ENCODE results near the gene LIMS1.
A peak's percentile ranks its signal among the peaks of the same experiment; 100 is the strongest.

Gene LIMS1

DNA sequence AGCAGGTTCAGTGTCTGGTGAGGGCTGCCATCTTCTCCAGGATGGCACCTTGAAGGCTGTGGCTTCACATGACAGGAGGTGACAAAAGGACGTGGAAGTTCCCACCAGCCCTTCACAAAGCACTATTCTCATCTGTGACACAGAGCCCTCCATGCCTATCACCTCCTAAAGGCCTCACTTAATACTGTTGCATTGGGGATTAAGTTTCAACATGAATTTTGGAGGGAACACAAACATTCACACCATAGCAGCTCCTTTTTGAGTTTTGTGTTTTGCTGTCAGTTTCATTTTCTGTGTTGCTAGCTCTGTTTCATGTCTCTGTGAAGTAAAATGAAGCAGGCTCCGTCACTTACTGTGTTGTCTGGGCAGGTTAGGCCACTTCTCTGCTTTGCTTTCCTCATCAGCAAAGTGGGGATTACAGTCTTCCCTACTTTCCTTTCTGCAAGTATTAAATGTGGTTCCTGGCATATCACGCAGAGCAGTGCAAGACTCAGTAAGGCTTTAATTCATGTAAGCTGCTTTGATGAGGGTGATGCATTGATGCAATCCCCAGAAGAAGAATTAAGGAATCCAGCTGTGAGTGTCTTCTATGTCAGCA lies 31.6 kb downstream of the LIMS1 start:
- no CpG with 5 or more reads among the region's 3 CpGs for WGBS (ENCODE audit: insufficient coverage, insufficient read length)
- H3K36me3 ChIP-seq (ENCODE audit: control insufficient read depth, insufficient read depth, low read length), result no peaks in the 10 kb centered on the region
- no peak overlapping the region for H3K27ac ChIP-seq (ENCODE audit: low read length)
- no peak overlapping the region for H3K4me3 ChIP-seq (ENCODE audit: low read length)
- no peaks in the 10 kb centered on the region for H3K9me3 ChIP-seq (ENCODE audit: control insufficient read depth, insufficient read depth, low read length)
- no peak for DNase-seq (ENCODE audit: low read depth, low spot score)
- no peaks in the 10 kb centered on the region for H3K4me1 ChIP-seq (ENCODE audit: control insufficient read depth, insufficient read depth, low read length)
- no peaks in the 10 kb centered on the region for H3K27me3 ChIP-seq (ENCODE audit: control insufficient read depth, insufficient read depth, low read length)

DNA sequence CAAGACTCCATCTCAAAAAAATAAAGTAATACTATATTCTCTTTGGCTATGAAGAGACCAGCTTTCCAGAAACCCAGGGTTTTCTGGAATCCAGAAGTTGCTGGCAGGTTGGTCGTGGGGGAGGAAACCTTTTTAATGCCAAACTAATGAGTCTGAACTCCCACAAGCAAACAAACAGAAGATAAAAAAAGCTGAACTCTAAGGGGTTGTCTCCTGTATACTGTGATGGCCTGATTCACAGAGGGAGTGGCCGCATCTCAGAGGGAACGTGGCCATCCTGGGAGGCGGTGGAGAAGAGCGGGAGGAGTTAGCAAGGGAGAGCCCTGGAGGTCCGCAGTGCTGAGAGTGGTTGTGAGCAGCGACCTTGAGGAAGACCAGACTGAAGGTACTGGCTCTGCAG lies 36.1 kb downstream of the LIMS1 start:
- Histone ChIP-seq H3K4me1 (ENCODE audit: control insufficient read depth, insufficient read depth, low read length) (no peaks in the 10 kb centered on the region), H3K36me3 (ENCODE audit: control insufficient read depth, insufficient read depth, low read length) (no peaks in the 10 kb centered on the region), H3K27ac (ENCODE audit: low read length) (no peak overlapping the region), H3K27me3 (ENCODE audit: control insufficient read depth, insufficient read depth, low read length) (no peaks in the 10 kb centered on the region), H3K4me3 (ENCODE audit: low read length) (no peak overlapping the region), H3K9me3 (ENCODE audit: control insufficient read depth, insufficient read depth, low read length) (no peaks in the 10 kb centered on the region)
- no CpG with 5 or more reads among the region's 7 CpGs for WGBS (ENCODE audit: insufficient coverage, insufficient read length)
- DNase-seq (ENCODE audit: low read depth, low spot score), result no peak

DNA sequence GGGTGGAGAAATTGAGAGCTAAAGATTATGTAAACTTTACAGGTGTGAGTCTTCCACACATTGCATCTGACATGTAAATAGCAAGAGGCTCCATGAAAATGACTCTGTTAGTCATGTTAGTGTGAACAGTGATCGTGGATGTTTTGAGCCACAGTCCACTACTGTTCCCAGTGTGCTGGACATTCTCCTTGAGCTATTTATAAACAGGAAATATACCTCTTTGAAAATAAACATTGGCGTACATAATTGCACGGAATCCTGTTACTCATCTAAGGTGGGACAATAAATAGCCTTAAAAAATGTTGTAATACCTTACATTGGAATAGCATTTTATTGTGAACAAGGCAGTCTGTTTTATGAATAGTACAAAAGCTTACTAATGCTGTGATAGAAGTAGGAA lies 37.0 kb downstream of the LIMS1 start:
- Histone ChIP-seq H3K36me3 (ENCODE audit: control insufficient read depth, insufficient read depth, low read length) (no peaks in the 10 kb centered on the region), H3K9me3 (ENCODE audit: control insufficient read depth, insufficient read depth, low read length) (no peaks in the 10 kb centered on the region), H3K4me1 (ENCODE audit: control insufficient read depth, insufficient read depth, low read length) (no peaks in the 10 kb centered on the region), H3K27ac (ENCODE audit: low read length) (no peak overlapping the region), H3K27me3 (ENCODE audit: control insufficient read depth, insufficient read depth, low read length) (no peaks in the 10 kb centered on the region), H3K4me3 (ENCODE audit: low read length) (no peak overlapping the region)
- WGBS (ENCODE audit: insufficient coverage, insufficient read length), result no CpG with 5 or more reads among the region's 3 CpGs
- no peak for DNase-seq (ENCODE audit: low read depth, low spot score)

DNA sequence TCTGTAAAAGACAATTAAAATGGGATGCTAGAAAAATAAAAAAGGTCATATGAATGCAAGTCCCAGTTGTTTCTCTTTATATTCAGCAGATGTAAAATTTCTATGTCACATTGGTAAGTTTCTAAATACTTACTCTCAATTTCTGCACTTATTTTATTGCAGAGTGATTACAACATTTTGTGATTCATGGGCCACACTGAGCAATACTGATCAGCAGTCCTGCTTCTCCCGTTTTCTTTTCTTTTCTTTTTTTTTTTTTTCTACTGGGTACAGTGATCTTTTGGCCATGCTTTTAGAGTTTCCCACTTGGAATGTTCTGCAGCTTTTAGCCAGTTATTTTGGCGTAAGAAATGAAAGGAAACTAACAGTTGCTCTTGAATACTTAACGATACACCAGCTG lies 38.8 kb downstream of the LIMS1 start:
- Histone ChIP-seq H3K27ac (ENCODE audit: low read length) (no peak overlapping the region), H3K4me1 (ENCODE audit: control insufficient read depth, insufficient read depth, low read length) (no peaks in the 10 kb centered on the region), H3K36me3 (ENCODE audit: control insufficient read depth, insufficient read depth, low read length) (no peaks in the 10 kb centered on the region), H3K4me3 (ENCODE audit: low read length) (no peak overlapping the region), H3K27me3 (ENCODE audit: control insufficient read depth, insufficient read depth, low read length) (no peaks in the 10 kb centered on the region), H3K9me3 (ENCODE audit: control insufficient read depth, insufficient read depth, low read length) (no peaks in the 10 kb centered on the region)
- DNase-seq (ENCODE audit: low read depth, low spot score), result no peak
- no CpG with 5 or more reads among the region's 3 CpGs for WGBS (ENCODE audit: insufficient coverage, insufficient read length)

DNA sequence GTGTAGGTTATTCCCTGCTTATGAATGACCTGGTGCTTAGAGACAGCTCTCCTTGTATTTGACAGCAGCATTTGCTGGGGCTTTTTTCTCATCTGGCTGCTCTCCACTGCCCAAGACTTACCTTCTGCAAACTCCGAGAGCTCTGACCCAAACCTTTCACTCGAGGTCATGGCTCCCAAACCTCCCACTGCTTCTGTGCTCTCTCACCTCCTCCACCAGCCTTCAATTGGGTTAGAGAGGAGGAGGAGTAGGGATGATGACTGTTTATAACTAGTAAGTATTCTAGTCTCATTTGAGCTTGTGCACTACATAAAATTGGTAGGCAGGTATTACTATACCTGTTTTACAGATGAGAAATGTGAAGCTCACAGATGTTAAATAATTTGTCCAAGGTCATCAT lies 40.1 kb downstream of the LIMS1 start:
- DNase-seq (ENCODE audit: low read depth, low spot score), result no peak
- Histone ChIP-seq H3K36me3 (ENCODE audit: control insufficient read depth, insufficient read depth, low read length) (no peaks in the 10 kb centered on the region), H3K27ac (ENCODE audit: low read length) (no peak overlapping the region), H3K27me3 (ENCODE audit: control insufficient read depth, insufficient read depth, low read length) (no peaks in the 10 kb centered on the region), H3K4me3 (ENCODE audit: low read length) (no peak overlapping the region), H3K9me3 (ENCODE audit: control insufficient read depth, insufficient read depth, low read length) (no peaks in the 10 kb centered on the region), H3K4me1 (ENCODE audit: control insufficient read depth, insufficient read depth, low read length) (no peaks in the 10 kb centered on the region)
- WGBS (ENCODE audit: insufficient coverage, insufficient read length), result no CpG with 5 or more reads among the region's 2 CpGs

DNA sequence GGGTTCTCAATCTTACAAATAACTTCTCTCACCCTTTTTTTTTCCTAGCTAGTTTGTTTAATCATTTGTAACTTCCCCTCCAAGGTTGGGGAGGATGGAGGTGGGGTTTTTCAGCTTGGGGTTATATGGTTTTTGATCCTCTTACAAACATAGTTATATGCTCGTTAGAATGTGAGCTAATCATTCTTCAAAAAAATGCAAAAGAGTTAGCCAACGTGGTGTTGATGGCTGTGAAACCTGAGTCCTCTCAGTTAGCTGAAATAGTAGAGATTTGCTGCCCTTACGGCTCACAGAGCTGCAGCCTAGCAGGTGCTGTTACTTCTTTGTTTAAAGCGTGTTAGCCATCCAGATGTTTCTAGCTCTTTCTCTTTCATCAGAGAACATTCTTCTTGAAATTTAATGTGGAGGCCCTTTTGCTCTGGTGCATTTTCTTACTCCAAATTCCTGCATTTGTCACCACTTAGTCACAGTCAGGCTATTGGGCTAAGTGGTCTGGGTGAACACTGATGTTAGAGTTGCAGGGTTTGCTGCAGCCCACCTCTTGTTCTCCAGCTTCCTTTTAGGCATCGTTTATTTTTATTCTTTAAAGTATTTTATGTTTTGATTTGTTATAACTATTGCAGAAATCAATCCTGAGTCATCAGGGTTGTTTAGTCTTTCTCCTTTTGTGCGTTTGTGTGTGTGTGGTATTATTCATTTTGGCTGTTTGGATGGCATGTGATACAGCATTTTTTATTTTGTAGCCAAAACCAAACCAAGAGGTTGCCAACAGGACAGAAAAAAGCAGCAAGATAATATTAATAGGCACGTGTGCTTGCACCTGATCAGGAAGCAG lies 41.1 kb downstream of the LIMS1 start:
- H3K27me3 ChIP-seq (ENCODE audit: control insufficient read depth, insufficient read depth, low read length), result no peaks in the 10 kb centered on the region
- H3K9me3 ChIP-seq (ENCODE audit: control insufficient read depth, insufficient read depth, low read length), result no peaks in the 10 kb centered on the region
- H3K4me1 ChIP-seq (ENCODE audit: control insufficient read depth, insufficient read depth, low read length), result no peaks in the 10 kb centered on the region
- no peak for DNase-seq (ENCODE audit: low read depth, low spot score)
- no peak overlapping the region for H3K4me3 ChIP-seq (ENCODE audit: low read length)
- H3K27ac ChIP-seq (ENCODE audit: low read length), result no peak overlapping the region
- H3K36me3 ChIP-seq (ENCODE audit: control insufficient read depth, insufficient read depth, low read length), result no peaks in the 10 kb centered on the region
- no CpG with 5 or more reads among the region's 7 CpGs for WGBS (ENCODE audit: insufficient coverage, insufficient read length)

DNA sequence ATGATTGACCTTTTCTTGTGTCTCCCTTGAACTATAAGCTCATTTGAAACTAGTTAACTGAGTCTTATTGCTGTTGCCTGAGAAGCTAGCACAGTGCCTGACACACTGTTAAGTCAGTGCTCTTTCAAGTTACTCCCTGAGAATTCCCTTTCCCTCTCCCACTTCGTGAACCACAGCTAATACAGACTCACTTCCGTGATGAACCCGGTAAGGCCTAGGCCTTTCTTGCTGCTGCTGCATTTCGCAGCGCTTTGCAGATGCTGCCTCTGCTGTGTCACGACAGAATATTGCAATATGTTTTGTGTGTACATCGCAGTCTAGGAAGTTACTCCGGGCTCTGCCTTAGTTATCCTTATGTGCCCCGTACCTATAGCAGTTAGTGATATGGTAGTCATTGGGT lies 42.8 kb downstream of the LIMS1 start:
- no peaks in the 10 kb centered on the region for H3K27me3 ChIP-seq (ENCODE audit: control insufficient read depth, insufficient read depth, low read length)
- H3K9me3 ChIP-seq (ENCODE audit: control insufficient read depth, insufficient read depth, low read length), result no peaks in the 10 kb centered on the region
- no peaks in the 10 kb centered on the region for H3K36me3 ChIP-seq (ENCODE audit: control insufficient read depth, insufficient read depth, low read length)
- no peak for DNase-seq (ENCODE audit: low read depth, low spot score)
- WGBS (ENCODE audit: insufficient coverage, insufficient read length), result no CpG with 5 or more reads among the region's 9 CpGs
- H3K4me1 ChIP-seq (ENCODE audit: control insufficient read depth, insufficient read depth, low read length), result no peaks in the 10 kb centered on the region
- no peak overlapping the region for H3K27ac ChIP-seq (ENCODE audit: low read length)
- no peak overlapping the region for H3K4me3 ChIP-seq (ENCODE audit: low read length)

DNA sequence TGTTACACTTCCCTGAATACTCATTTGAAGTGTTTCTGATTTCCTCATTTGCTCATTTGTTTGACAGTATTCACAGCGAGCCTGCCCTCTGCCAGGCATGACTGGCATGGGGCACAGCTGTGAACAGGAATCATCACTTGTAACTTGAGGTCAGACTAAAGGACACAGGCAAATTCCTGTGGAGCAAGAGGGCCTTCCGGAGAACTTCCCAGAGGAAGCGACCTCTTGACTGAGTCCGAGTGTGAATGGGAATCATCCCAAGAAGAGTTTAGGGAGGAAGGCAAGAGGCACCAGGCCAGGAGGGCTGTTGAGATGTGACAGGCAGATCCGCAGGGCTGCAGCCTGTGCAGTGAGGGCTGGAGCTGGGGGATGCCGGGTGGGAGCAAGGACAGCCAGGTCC lies 45.4 kb downstream of the LIMS1 start:
- H3K27ac ChIP-seq (ENCODE audit: low read length), result no peak overlapping the region
- H3K9me3 ChIP-seq (ENCODE audit: control insufficient read depth, insufficient read depth, low read length), result no peaks in the 10 kb centered on the region
- no CpG with 5 or more reads among the region's 6 CpGs for WGBS (ENCODE audit: insufficient coverage, insufficient read length)
- no peak overlapping the region for H3K4me3 ChIP-seq (ENCODE audit: low read length)
- no peaks in the 10 kb centered on the region for H3K27me3 ChIP-seq (ENCODE audit: control insufficient read depth, insufficient read depth, low read length)
- no peaks in the 10 kb centered on the region for H3K4me1 ChIP-seq (ENCODE audit: control insufficient read depth, insufficient read depth, low read length)
- no peak for DNase-seq (ENCODE audit: low read depth, low spot score)
- H3K36me3 ChIP-seq (ENCODE audit: control insufficient read depth, insufficient read depth, low read length), result no peaks in the 10 kb centered on the region

DNA sequence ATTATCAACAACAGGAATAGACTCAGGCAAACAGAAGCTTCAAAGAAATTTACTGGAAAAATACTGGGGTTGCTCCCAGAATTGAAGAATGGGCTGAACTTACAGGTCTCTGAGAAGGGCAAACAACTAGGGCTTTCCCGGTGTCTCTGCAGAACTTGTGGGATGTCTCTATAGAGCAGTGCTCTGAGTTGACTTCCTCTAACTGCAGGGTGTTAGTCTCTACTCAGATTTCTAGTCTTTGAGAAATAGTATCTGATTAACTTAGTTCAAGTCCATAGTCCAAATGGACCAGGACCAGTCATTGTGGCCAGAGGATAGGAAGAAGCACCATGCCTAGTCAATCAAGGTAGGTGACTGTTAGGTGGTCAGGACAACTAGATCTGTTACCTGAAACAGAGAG lies 45.8 kb downstream of the LIMS1 start:
- H3K9me3 ChIP-seq (ENCODE audit: control insufficient read depth, insufficient read depth, low read length), result no peaks in the 10 kb centered on the region
- H3K4me1 ChIP-seq (ENCODE audit: control insufficient read depth, insufficient read depth, low read length), result no peaks in the 10 kb centered on the region
- H3K27me3 ChIP-seq (ENCODE audit: control insufficient read depth, insufficient read depth, low read length), result no peaks in the 10 kb centered on the region
- H3K27ac ChIP-seq (ENCODE audit: low read length), result no peak overlapping the region
- WGBS (ENCODE audit: insufficient coverage, insufficient read length), result no CpG with 5 or more reads among the region's 1 CpG
- no peak overlapping the region for H3K4me3 ChIP-seq (ENCODE audit: low read length)
- DNase-seq (ENCODE audit: low read depth, low spot score), result no peak
- H3K36me3 ChIP-seq (ENCODE audit: control insufficient read depth, insufficient read depth, low read length), result no peaks in the 10 kb centered on the region

DNA sequence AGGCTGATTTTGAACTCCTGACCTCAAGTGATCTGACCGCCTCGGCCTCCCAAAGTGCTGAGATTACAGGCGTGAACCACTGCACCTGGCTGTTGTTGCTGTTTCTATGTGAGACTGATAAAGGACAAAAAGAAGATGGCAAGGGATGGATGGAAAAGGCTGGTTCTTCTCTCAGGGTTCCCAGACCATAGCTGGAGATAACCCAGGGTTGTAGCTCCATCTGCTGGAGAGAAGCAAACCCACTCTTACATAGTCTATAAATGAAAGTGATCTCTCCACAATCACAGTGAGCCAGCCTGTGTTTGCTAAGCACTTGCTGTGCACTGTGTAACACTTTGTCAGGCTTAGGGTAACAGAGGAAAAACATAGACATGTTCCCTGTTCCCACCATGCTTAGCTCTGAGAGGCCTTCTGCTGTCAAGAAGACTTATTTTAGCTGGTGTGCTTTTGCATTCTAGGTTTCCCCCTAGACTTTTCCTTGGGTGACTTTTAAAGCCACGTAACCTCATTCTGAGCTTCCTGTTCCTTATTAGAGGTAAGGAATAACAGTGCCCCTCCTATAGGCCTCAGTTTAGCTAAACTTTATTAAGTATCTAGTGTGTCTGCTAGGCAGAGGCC lies 49.7 kb downstream of the LIMS1 start:
- no CpG with 5 or more reads among the region's 4 CpGs for WGBS (ENCODE audit: insufficient coverage, insufficient read length)
- Histone ChIP-seq H3K4me1 (ENCODE audit: control insufficient read depth, insufficient read depth, low read length) (no peaks in the 10 kb centered on the region), H3K9me3 (ENCODE audit: control insufficient read depth, insufficient read depth, low read length) (no peaks in the 10 kb centered on the region), H3K27ac (ENCODE audit: low read length) (no peak overlapping the region), H3K36me3 (ENCODE audit: control insufficient read depth, insufficient read depth, low read length) (no peaks in the 10 kb centered on the region), H3K4me3 (ENCODE audit: low read length) (no peak overlapping the region), H3K27me3 (ENCODE audit: control insufficient read depth, insufficient read depth, low read length) (no peaks in the 10 kb centered on the region)
- peak; percentile 75 for DNase-seq (ENCODE audit: low read depth, low spot score)
